HG02678 (cell line): Measurements from ENCODE around the gene LRRC14B.
A peak's percentile ranks its signal among the peaks of the same experiment; 100 is the strongest.
"Not testable (repeated sequence)": the region's sequence is repeated elsewhere in the genome, so short reads cannot be mapped to it uniquely, and the experiment has no call there.

Experiments
- ATAC-seq: cut with Tn5 transposase; IDR thresholded peaks from one replicate; pipeline ENCODE4 v1.9.1; 2021; ENCODE audit warnings: mild to moderate bottlenecking, moderate library complexity; ENCODE audit not compliant: unreplicated experiment

The LRRC14B gene

DNA sequence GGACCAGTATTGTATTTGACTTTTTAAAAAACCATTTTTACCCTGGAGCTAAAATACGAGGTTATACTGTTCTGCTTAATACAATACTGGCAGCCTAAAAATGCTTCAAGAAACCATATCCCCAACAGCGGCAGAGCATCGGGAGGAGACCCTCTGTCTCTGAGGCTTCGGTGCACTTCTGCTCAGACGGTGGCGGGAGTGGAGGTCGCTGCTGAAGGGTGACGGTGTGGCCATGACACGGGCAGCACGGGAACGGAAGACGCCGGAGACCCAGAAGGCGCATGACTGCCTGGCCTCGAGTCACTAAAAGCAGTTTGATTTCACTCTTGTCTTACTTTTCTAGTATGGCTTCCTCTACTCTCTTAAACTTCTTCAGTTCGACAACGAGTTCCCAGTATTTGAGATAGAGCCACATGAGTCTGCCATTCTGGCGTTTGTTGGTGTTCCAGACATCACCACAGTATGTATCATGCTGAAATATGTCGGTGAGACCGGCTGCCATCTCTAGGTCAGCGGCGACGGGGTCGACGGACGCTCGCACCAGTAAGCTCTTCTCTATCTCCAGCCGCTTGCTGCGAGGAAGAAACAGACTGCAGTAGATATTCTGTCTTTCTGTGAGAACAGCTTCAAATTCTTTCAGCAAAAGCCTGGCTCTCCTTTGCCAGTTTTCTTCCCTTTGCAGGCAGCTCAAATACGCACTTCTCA lies 13.8 kb downstream of the LRRC14B start:
- ATAC-seq: no peak

DNA sequence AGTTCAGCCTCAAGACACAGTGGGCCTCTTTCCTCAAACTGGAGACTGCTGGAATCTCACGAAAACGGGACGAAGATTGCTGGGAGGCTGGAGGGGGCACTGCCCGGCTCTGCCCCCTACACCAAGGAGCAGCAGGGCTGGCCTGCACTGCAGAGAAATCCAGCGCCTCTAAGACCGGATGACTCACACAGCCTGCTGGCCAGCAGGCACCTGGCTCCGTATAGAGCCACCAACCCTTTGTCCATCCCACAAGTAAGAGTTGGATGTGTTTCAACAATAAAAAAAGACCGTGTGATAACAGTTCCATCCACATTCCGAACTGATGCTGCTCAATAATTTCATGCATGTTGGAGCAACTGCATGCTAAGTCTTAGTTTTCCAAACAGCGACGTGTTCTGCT lies 15.1 kb downstream of the LRRC14B start:
- ATAC-seq: no peak

- ATAC-seq: no peak
These were observed 15.7 kb downstream of the LRRC14B start for GRCh38 chr5:206927-207536.

- ATAC-seq: no peak
These were observed 16.3 kb downstream of the LRRC14B start for GRCh38 chr5:207599-207998.

DNA sequence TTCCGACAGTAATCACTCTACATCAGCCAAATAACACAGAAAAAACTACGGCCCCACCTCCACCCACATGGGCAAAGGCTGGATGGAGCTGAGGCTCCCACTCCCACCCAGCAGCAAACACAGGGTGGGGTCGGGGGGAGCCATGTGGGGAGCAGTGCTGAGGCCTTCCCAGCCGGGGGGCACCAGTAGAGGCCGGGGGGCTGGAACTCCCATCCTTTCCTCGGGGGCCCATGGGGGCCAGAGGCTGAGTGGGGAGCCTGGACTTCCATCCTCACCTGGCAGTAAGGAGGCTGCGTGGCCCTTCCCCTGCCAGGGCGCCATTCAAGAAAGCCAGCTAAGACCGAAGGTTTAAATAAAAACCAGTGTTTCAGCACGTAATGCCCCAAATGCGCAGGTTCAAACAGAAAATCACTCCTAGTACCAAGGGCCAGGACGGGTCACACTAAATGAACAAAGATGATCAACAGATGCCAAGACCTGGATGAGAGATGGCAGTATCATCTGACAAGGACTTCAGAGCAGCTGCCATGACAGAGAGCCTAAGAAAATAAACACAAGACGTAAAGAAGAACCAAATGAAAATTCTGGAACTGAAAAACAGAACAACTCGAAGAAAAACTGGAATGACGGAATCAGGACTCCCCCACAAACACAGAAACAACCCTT lies 17.3 kb downstream of the LRRC14B start:
- no peak for ATAC-seq

DNA sequence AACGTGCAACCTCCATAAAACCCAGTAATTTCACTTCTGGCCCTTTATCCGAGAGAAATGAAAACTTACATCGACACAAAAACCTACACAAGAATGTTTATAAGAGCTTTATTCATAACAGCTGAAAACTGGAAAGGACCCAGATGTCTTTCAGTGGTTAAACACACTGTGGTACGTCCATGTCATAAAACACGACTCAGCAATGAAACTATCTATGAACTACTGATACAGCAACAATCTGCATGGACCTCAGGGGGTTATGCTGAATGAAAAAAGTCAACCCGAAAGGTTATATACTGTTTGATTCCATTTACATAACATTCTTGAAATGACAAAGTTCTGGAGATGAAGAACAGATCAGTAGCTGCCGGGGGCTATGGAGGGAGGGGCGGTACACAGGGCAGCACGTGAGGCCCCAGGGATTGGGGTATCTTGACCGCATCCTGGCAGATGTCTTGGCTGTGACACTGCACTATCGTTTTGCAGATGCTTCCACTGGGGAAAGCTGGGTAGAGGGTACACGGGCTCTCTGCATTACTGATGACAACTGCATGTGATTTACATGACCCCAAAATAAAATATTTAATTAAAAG lies 22.6 kb downstream of the LRRC14B start:
- no peak for ATAC-seq

GRCh38 chr5:215256-215655 lies 24.0 kb downstream of the LRRC14B start:
- not testable (repeated sequence) for ATAC-seq

DNA sequence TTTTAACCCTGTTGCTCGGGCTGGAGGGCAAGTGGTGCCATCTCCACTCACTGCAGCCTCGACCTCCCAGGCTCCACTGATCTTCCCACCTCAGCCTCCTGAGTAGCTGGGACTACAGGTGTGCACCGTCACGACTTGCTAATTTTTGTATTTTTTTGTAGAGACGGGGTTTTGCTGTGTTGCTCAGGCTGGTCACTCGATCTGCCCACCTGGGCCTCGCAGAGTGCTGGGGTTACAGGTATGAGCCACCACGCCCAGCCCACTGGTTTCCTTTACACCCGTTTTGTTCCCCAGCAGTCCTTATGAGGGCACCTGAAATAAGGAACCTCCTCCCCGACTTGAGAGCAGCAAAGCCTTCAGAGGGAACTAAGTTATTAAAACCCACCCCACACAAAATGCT lies 24.8 kb downstream of the LRRC14B start:
- ATAC-seq: not testable (repeated sequence)

GRCh38 chr5:217494-218456 lies 26.5 kb downstream of the LRRC14B start, which contains the start of the genes CCDC127 and SDHA:
Gene CCDC127 (minus strand): TSS chr5:218153. CDS start chr5:216849, 1,304 bp downstream.
Gene SDHA (plus strand): TSS chr5:218320. CDS start chr5:218356, 36 bp downstream.
- ATAC-seq: peak; percentile 72

DNA sequence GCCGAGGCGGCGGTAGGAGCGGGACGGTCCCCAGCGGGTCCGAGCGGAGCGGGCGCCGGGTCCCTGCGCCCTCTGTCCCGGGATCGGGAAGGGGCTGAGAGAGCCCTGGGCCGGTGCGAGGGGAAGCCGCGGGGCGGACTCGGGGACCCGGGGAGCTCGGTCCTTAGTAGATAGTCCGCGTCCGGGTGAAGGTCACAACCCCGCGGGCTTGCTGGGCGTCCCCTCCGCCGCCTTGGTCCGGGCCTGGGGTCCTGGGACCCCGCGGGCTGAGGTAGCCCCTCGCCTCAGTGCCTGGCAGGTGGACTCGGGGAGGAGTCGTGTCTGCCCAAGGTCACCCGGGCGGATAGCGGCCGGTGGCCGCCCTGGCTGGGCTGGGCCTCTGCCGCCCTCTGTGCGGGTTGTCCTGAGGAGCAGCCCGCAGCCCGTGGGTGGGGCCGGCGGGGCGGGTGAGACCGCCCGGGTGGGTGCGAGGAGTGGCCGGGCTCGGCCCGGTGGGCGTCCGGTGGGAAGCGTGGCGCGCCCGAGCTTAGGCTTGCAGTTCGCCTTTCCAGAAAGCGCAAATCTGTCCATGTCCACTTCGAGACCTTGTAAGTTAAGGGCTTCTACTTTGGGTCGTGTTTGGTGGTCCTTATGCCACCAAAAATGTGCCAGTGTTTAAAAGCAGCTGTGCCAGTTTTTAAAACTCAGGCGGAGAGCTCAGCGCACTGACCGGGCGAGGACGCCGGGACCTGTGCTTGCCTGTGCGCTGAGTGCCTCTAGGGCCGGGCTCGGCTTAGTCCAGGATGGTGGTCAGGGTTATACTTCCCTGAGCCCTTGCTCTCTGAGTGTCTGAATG lies 27.4 kb downstream of the LRRC14B start:
- ATAC-seq: peak; percentile 24

GRCh38 chr5:219460-219863 lies 28.2 kb downstream of the LRRC14B start:
- ATAC-seq: no peak

GRCh38 chr5:219991-220390 lies 28.7 kb downstream of the LRRC14B start:
- peak; percentile 31 for ATAC-seq

DNA sequence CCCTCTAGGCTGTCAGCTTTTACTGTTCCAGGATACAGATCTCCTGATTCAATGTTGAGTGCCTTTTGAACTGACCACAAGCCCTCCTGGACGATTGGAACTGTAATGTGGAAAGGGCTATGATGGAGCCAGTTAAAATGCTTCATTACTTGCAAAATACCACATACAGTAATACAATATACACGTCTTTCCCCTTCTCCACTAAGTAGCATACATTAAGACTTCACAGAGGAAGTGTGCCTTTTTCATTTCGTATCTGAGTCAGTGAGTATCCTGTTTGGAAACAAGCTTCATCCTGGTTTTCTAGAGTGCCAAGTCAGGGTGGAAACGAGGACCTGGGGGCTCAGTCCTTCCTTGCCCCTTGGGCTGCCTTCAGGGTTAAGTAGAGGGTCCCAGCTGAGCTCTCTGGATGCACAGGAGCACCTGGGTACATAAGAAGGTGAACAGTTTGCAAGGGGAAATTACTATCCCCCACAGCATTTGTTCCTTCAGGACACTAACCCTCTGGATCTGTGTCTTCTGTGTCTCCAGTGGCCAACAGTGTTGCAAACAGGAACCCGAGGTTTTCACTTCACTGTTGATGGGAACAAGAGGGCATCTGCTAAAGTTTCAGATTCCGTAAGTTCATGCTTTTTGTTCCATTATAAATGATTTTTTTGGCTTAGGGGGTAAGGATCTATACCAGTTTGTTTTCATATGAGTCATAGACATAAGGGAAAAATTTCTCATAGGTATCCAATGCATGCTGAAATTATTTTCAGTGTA lies 31.8 kb downstream of the LRRC14B start:
- ATAC-seq: not testable (repeated sequence)

- no peak for ATAC-seq
These were observed 32.5 kb downstream of the LRRC14B start for GRCh38 chr5:223791-224190.

- ATAC-seq: no peak
These were observed 34.0 kb downstream of the LRRC14B start for GRCh38 chr5:225334-225733.

GRCh38 chr5:227375-227774 lies 36.1 kb downstream of the LRRC14B start:
- not testable (repeated sequence) for ATAC-seq

DNA sequence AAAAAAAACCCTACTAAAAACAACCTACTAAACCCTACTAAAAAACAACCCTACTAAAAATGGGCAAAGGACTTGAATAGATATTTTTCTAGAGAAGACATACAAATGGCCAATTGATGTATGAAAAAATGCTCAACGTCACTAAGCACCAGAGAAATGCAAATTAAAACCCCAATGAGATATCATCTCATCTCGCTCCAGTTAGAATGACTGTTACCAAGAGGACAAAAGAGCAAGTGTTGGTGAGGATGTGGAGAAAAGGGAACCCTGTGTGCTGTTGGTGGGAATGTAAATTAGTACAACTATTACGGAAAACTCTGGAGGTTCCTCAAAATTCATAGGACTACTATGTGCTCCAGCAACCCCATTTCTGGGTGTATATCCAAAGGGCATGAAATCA lies 37.6 kb downstream of the LRRC14B start:
- ATAC-seq: no peak

DNA sequence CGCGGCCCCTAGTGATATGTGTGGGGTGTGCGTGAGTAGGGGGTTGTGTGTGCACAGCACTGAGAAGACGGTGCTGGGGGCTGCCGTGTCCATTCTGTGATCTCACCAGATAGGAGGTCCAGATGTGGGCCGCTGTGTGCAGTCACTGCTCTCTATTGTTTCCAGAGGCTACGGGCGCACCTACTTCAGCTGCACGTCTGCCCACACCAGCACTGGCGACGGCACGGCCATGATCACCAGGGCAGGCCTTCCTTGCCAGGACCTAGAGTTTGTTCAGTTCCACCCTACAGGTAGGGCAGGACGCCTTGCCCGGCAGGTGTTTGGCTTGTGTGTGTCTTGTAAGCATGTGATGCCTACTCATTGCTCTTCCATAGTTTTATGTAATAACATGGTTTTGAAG lies 39.4 kb downstream of the LRRC14B start:
- ATAC-seq: no peak

GRCh38 chr5:231661-232060 lies 40.4 kb downstream of the LRRC14B start:
- ATAC-seq: no peak
